PC-9 (cell line): ENCODE measurements around the gene SETBP1. TPM values are rescaled to one million over a fixed set of nuclear protein-coding genes. Genes with fewer than 3 reads are reported as not detected.

Source experiments
- BruUV-seq: library from RNA; stranded (reverse); fragments of 400-500 nt; replicated peaks from 2 replicates; lab custom pipeline; 2021; lab: Mats Ljungman, UMichigan
- CTCF ChIA-PET: fragments of 300-600 bp; sonication (Branson Sonifier 250); formaldehyde crosslinking; loops from one replicate; lab custom pipeline; 2022; ENCODE audit warnings: antibody characterized with exemption; lab: Charles Lee
- POLR2A ChIA-PET: fragments of 300-600 bp; sonication (Branson Sonifier 250); formaldehyde crosslinking; loops from one replicate; lab custom pipeline; 2022; ENCODE audit warnings: antibody characterized with exemption; ENCODE audit not compliant: unreplicated experiment; lab: Charles Lee
- DNase-seq, 2 experiments: peaks; one replicate each; pipeline versions ENCODE4 v3.0.0 to v3.0.0-alpha.2; 2015 to 2022; ENCODE audit warnings: mixed read lengths in 1 of 2
- H2AFZ ChIP-seq: fragments of 200-600 bp; sonication (generic); 2 replicates; pipeline ENCODE4 v1.8.1; 2017; ENCODE audit warnings: antibody characterized with exemption
- H3F3A ChIP-seq: fragments of 200-600 bp; sonication (generic); 2 replicates; pipeline ENCODE4 v1.8.1; 2017; ENCODE audit warnings: antibody characterized with exemption, mild to moderate bottlenecking, low read depth; ENCODE audit not compliant: insufficient read depth
- H3K27ac ChIP-seq: fragments of 200-600 bp; sonication (generic); 2 replicates; pipeline ENCODE4 v1.6.1; 2016; ENCODE audit warnings: mixed run types
- H3K27me3 ChIP-seq: fragments of 200-600 bp; sonication (generic); 2 replicates; pipeline ENCODE4 v1.6.1; 2016; ENCODE audit warnings: low read depth, mixed run types; ENCODE audit not compliant: insufficient read depth
- H3K36me3 ChIP-seq: fragments of 200-600 bp; sonication (generic); 2 replicates; pipeline ENCODE4 v1.6.1; 2016; ENCODE audit warnings: low read depth, mixed run types
- H3K4me1 ChIP-seq: fragments of 200-600 bp; sonication (generic); replicated peaks from 2 replicates; pipeline ENCODE4 v1.6.1; 2016; ENCODE audit warnings: mixed run types; ENCODE audit not compliant: insufficient read depth
- H3K4me2 ChIP-seq: fragments of 200-600 bp; sonication (generic); 2 replicates; pipeline ENCODE4 v1.6.1; 2017; ENCODE audit warnings: mixed run types
- H3K4me3 ChIP-seq: fragments of 200-600 bp; sonication (generic); 2 replicates; pipeline ENCODE4 v1.6.1; 2016; ENCODE audit warnings: mixed run types
- H3K79me2 ChIP-seq: fragments of 200-600 bp; sonication (generic); 2 replicates; pipeline ENCODE4 v1.6.1; 2017; ENCODE audit warnings: low read depth, mixed run types
- H3K9me2 ChIP-seq: fragments of 200-600 bp; sonication (generic); 2 replicates; pipeline ENCODE4 v1.8.1; 2017; ENCODE audit warnings: mild to moderate bottlenecking; ENCODE audit not compliant: insufficient read depth
- H3K9me3 ChIP-seq: fragments of 200-600 bp; sonication (generic); 2 replicates; pipeline ENCODE4 v1.8.1; 2016; ENCODE audit warnings: low read depth; ENCODE audit not compliant: insufficient read depth
- H4K20me1 ChIP-seq: fragments of 200-600 bp; sonication (generic); 2 replicates; pipeline ENCODE4 v1.8.1; 2017; ENCODE audit not compliant: insufficient read depth
- CTCF ChIP-seq: fragments of 200-600 bp; sonication (generic); conservative IDR thresholded peaks from 2 replicates; pipeline ENCODE4 v1.6.1; 2017; ENCODE audit warnings: mixed run types, antibody characterized with exemption, mild to moderate bottlenecking, moderate library complexity
- EZH2 ChIP-seq: fragments of 200-600 bp; sonication (generic); IDR thresholded peaks from 2 replicates; pipeline ENCODE4 v1.8.0; 2017; ENCODE audit warnings: antibody characterized with exemption, low read depth
- intact Hi-C: fragments of 100-400 bp; cut with micrococcal nuclease; formaldehyde crosslinking; loops from one replicate; pipeline ENCODE4 v1.10.0; 2022; ENCODE audit not compliant: unreplicated experiment
- total RNA-seq: library from RNA; stranded (reverse); gene quantifications from 2 replicates; pipeline ENCODE4 v1.2.3, GENCODE V29; 2021

The SETBP1 gene
- total RNA-seq, 1 experiment from 2014 or later: 9.0 TPM

GRCh38 chr18:44954257-44954656 is 273.6 kb downstream of the SETBP1 start:
- H3K27ac ChIP-seq: no peak overlapping the region
- H3K79me2 ChIP-seq: no peaks in the 10 kb centered on the region
- no peaks in the 10 kb centered on the region for H3K36me3 ChIP-seq
- H3K9me3 ChIP-seq: no peaks in the 10 kb centered on the region
- DNase-seq: no peak
- no peaks in the 10 kb centered on the region for H3K27me3 ChIP-seq
- peaks cover 3% of the 10 kb centered on the region; the same call in 1 of the 2 replicates for H4K20me1 ChIP-seq
- no peak overlapping the region for H3K4me3 ChIP-seq
- no peak overlapping the region for H2AFZ ChIP-seq
- H3F3A ChIP-seq: no peaks in the 10 kb centered on the region
- no peaks in the 10 kb centered on the region for H3K9me2 ChIP-seq
- no TSS peak for BruUV-seq
- TF ChIP-seq CTCF: no peak
- no peak for TF ChIP-seq EZH2
- POLR2A ChIA-PET: no interaction called here
- no peak overlapping the region for H3K4me2 ChIP-seq
- intact Hi-C loops: no loop called here
- CTCF ChIA-PET: no interaction called here
- no peaks in the 10 kb centered on the region for H3K4me1 ChIP-seq

GRCh38 chr18:44955825-44956224 is 275.1 kb downstream of the SETBP1 start:
- no peak for DNase-seq
- no peaks in the 10 kb centered on the region for H3K27me3 ChIP-seq
- no peaks in the 10 kb centered on the region for H3K36me3 ChIP-seq
- intact Hi-C loops: no loop called here
- H3F3A ChIP-seq: no peaks in the 10 kb centered on the region
- no peak overlapping the region for H3K4me3 ChIP-seq
- peaks cover 3% of the 10 kb centered on the region; the same call in 1 of the 2 replicates for H4K20me1 ChIP-seq
- no peak overlapping the region for H2AFZ ChIP-seq
- ChIA-PET CTCF (no interaction called here), POLR2A (no interaction called here)
- no peaks in the 10 kb centered on the region for H3K9me3 ChIP-seq
- BruUV-seq: no TSS peak
- no peaks in the 10 kb centered on the region for H3K79me2 ChIP-seq
- TF ChIP-seq EZH2 (no peak), CTCF (no peak)
- H3K4me1 ChIP-seq: no peaks in the 10 kb centered on the region
- H3K27ac ChIP-seq: no peak overlapping the region
- H3K4me2 ChIP-seq: no peak overlapping the region
- no peaks in the 10 kb centered on the region for H3K9me2 ChIP-seq

- intact Hi-C loops: no loop called here
Observed at GRCh38 chr18:44957025-44957424, 276.3 kb downstream of the SETBP1 start.

More at GRCh38 chr18:44957025-44957424, 276.3 kb downstream of the SETBP1 start:
- no peaks in the 10 kb centered on the region for H3K9me2 ChIP-seq
- H3K27me3 ChIP-seq: no peaks in the 10 kb centered on the region
- no peak overlapping the region for H3K4me2 ChIP-seq
- H3K79me2 ChIP-seq: no peaks in the 10 kb centered on the region
- H3F3A ChIP-seq: no peaks in the 10 kb centered on the region
- ChIA-PET POLR2A (no interaction called here), CTCF (no interaction called here)
- peaks cover 3% of the 10 kb centered on the region; the same call in 1 of the 2 replicates for H4K20me1 ChIP-seq
- H3K4me1 ChIP-seq: no peaks in the 10 kb centered on the region
- TF ChIP-seq CTCF (no peak), EZH2 (no peak)
- no peak overlapping the region for H3K27ac ChIP-seq
- DNase-seq: no peak
- no peaks in the 10 kb centered on the region for H3K9me3 ChIP-seq
- no peak overlapping the region for H2AFZ ChIP-seq
- no peak overlapping the region for H3K4me3 ChIP-seq
- H3K36me3 ChIP-seq: no peaks in the 10 kb centered on the region
- BruUV-seq: no TSS peak
